ENCODE measurements around the gene FAM222B.

Gene FAM222B

DNA sequence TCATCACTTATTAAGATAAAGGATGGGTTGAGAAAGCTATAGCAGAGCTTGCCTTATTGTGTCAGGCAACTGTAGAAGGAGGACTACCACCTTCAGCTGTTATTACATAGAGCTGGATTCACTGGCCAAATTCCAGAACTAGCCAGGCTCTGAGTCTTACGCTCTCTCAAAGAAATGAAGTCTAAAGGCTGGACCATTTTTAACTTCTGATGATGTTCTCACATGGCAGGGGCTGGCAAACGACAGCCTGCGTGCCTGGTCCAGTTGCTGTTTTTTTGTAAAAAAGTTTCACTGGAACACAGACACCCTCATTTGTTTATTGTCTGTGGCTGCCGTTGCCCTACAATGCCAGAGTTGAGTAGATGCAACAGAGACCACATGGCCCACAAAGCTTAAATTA is 77.6 kb downstream of the FAM222B start:
- no peak for DNase-seq

- DNase-seq = peak; percentile 66
These were observed 78.8 kb downstream of the FAM222B start for GRCh38 chr17:28763804-28764266.

DNA sequence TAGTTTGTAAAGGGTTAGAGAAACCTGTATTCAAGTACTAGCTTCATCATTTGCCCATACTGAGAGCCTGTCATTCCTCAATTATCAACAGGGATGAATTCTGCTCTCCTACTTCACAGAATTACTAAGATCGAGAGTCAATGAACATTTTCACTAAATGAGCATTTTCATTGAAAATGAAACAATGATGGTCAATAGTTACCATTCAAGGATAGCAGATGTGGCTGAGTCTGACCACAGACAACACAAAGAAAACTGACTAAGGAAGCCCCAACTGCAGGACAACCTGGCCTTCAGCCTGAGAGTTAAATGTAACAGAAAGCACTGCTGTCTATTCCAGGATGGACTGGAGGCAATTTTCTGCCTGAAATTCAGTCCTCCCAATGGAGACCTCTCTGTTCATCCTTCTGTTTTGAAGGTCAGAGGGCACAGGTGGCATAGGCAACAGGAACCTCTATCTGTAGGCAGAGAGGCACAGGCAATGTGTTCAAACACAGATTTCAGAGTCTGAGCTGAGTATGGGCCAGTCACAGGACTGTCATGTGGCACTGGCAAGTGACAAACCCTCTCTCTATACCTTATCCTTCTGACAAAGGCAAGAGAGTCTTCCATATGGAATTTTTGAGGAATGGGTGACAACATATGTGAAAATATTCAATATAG is 79.3 kb downstream of the FAM222B start:
- no peak for DNase-seq

GRCh38 chr17:28760601-28761562 is 81.7 kb downstream of the FAM222B start:
- DNase-seq = peak; percentile 62

DNA sequence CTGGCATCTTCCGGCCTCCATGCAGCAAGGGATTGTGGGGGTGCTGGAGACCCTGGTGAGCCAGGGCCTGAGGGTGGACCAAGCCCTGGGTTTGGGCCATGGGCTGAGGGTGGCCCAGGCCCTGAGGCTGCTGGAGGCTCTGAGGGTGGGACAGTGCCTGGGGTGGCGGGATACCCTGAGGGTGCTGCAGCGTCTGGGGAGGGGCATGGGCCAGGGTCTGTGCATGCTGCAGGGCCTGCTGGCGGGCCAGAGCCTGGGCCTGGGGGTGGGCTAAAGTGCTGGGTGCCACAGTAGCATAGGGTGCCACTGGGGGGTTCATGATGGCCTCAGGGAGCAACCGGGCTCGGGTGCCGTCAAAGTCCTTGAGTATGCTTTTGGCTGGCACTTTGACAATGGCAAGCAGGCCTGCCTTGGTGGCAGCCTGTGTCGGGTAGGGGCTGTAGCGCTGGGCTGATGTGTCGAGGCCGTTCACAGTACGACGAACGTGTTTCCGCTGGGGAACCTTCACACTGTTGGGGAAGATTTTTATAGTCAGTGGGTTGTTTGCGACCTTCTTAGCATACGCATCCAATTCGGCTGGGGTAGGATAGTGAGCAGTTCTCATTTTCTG is 83.2 kb downstream of the FAM222B start:
- no peak for DNase-seq

DNA sequence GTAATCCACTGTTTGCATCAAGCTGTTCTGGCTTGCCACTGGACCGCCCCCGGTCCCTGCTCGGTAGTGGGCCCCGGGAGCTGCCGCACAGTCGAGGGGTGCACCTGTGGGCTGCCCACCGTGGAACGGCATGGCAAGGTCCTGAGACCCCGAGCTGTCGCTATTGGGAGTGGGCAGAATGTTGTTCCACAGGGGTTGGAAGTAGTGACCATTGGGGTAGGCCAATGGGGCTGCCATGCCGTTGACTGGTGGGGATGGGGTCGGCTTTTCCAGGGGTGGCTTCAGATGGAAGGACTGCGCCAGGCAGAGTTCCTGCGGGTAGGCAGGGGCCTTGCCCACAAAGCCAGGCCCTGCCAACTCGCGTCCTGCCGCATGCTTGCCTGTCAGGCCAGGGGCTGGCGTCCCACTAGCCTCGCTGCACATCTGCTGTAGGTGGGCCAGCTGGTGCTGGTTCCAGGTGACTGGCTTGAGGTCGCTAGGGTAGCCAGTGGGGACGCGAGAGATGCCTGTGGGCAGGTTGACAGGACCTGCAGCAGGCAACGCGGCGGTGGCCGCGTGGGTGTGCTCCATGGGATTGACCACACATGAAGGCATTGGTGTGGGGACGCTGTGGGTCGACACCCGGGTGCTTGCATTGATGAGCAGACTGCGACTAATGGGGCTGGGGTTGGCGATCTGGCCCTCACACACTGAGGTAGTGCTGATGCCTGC is 84.0 kb downstream of the FAM222B start:
- no peak for DNase-seq

DNA sequence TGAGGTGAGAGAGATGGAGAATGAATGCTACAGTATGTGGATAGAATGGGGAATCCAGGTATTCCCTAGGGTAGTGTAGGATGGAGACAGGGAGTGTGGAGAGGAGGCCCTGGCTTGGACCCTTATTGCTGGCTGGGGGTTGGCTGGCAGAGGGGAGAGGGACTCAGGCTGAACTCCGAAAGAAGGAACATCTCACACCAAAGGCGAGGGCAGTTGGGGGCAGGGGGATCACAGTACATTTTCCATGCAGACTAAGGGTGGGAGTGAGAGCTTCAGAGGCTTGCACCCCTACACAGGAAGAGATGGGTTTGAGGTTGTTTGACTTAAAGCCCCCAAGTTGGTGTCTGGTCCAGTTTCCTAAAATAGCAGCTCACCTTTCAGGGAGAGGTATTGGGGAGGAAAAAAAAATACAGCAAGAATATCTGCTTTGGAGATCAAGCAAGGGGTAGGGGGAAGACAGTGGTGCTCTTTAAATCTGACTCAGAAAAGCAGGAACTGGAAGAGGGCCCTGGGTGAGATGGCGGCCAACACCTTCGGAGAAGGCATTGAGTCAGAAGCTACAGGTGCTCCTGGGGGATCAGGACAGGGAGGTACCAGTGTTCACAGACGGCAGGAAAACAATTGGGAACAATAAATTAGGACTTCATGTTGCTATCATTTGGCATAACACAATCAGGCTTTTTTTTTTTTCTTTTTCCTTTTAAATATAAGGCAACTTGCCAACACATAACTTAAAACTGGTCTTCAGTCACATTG is 86.4 kb downstream of the FAM222B start:
- no peak for DNase-seq

DNA sequence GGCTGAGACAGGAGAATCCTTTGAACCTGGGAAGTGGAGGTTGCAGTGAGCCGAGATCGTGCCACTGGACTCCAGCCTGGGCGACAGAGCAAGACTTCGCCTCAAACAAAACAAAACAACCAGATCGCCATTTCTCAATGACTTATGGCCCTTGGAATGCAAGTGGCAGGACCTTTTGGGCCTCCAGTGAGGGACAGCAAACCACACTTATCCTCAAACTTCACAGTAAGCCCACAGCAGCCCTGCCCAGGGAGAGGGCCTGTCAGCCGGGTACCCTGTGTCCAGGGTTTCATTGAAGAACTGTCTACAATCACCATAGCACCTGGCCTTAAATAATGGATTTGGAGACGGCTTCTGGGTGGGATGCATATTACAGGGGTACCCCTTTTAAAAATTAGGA is 87.1 kb downstream of the FAM222B start:
- DNase-seq = peak; percentile 28

DNA sequence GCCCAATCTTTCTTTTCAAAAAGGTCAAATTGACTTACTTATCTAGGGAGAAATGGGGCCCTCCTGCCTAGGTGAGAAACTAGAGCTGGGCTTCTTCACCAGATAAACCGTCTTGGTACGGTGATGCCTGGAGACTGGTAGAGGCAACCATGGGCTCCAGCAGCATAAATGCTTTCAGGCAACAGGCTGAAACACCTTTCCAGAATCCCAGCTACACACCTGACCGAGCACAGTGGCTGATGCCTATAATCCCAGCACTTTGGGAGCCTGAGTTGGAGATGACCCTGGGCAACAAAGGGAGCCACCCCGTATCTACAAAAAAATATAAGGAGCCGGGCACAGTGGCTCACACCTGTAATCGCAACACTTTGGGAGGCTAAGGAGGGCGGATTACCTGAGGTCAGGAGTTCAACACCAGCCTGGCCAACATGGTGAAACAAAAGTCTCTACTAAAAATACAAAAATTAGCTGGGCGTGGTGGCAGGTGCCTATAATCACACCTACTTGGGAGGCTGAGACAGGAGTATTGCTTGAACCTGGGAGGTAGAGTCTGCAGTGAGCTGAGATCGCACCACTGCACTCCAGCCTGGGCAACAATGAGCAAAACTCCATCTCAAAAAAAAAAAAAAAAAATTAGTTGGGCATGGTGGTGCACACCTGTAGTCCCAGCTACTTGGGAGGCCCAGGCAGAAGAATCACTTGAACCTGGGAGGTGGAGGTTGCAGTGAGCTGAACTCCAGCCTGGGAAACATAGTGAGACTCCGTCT is 90.8 kb downstream of the FAM222B start:
- DNase-seq = no peak

- DNase-seq = peak; percentile 85
These were observed 92.2 kb downstream of the FAM222B start for GRCh38 chr17:28750178-28751047.

DNA sequence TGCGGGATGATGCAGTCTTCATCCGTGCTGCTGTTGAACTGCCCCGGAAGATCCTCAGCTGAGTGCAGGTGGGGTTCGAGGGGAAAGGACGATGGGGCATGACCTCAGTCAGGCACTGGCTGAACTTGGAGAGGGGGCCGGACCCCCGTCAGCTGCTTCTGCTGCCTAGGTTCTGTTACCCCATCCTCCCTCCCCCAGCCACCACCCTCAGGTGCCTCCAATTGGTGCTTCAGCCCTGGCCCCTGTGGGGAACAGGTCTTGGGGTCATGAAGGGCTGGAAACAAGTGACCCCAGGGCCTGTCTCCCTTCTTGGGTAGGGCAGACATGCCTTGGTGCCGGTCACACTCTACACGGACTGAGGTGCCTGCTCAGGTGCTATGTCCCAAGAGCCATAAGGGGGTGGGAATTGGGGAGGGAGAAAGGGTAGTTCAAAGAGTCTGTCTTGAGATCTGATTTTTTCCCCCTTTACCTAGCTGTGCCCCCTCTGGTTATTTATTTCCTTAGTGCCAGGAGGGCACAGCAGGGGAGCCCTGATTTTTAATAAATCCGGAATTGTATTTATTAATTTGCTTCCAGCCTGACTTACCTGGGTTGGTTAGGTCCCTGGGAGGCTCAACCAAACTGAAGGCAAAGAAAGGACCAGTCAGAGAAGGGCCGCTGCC is 92.9 kb downstream of the FAM222B start:
- DNase-seq = no peak

DNA sequence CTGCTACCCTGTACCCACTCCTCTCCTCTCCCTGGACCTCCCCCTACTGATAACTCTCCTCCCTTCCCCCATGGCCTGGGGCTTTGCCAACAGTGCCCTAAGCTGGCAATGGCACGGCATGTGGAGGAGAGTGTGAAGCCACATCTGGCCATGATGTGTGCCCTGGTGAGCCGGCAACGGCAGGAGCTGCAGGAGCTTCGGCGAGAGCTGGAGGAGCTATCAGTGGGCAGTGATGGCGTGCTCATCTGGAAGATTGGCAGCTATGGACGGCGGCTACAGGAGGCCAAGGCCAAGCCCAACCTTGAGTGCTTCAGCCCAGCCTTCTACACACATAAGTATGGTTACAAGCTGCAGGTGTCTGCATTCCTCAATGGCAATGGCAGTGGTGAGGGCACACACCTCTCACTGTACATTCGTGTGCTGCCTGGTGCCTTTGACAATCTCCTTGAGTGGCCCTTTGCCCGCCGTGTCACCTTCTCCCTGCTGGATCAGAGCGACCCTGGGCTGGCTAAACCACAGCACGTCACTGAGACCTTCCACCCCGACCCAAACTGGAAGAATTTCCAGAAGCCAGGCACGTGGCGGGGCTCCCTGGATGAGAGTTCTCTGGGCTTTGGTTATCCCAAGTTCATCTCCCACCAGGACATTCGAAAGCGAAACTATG is 93.6 kb downstream of the FAM222B start:
- DNase-seq = no peak

GRCh38 chr17:28747801-28748750 is 94.5 kb downstream of the FAM222B start:
- no peak for DNase-seq

GRCh38 chr17:28747051-28747691 is 95.4 kb downstream of the FAM222B start:
- DNase-seq = no peak

DNA sequence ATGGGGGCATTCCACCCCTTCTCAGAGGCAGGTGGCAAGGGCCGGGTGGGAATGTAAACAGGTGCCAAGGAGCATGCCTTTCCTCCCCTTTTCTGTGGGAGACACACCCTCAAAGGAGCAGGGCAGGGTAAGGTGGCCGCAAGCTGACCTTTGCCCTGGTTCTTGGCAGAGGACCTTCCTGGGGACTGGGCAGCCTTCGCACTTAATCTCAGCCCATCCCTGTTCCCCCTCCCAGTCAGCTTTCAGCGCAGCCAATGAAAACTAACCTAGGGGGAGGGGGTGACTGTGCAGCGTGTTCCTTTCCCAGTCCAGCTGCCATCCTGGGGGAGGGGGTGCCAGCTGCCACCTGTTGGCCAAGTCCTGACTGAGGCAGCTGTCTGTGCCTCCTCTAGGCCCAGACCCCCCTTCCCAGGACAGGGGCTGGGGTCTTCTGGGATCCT is 96.0 kb downstream of the FAM222B start:
- DNase-seq = no peak

GRCh38 chr17:28745786-28746411 is 96.7 kb downstream of the FAM222B start:
- no peak for DNase-seq

Measured in HCEC 1CT (cell line).